ENCODE data around the gene LMO3.
"Not testable (repeated sequence)": the region's sequence is repeated elsewhere in the genome, so short reads cannot be mapped to it uniquely, and the experiment has no call there.

LMO3 gene

GRCh38 chr12:16553457-16553856 lies 52.5 kb downstream of the LMO3 start:
- H3K4me1 Mint-ChIP-seq (ENCODE audit: low read depth) = no peaks in the 10 kb centered on the region
- intact Hi-C loops (cut with micrococcal nuclease) = no loop called here
- no peak overlapping the region for H3K27ac Mint-ChIP-seq
- no peak overlapping the region for H3K4me3 Mint-ChIP-seq
- H3K27me3 Mint-ChIP-seq = peaks cover 3% of the 10 kb centered on the region
- H3K36me3 Mint-ChIP-seq (ENCODE audit: low read depth) = no peaks in the 10 kb centered on the region
- H3K9me3 Mint-ChIP-seq = no peaks in the 10 kb centered on the region

- intact Hi-C loops (cut with micrococcal nuclease) = no loop called here
- Mint-ChIP-seq H3K36me3 (ENCODE audit: low read depth) (no peaks in the 10 kb centered on the region), H3K4me3 (no peak overlapping the region), H3K9me3 (no peaks in the 10 kb centered on the region), H3K27me3 (peaks cover 3% of the 10 kb centered on the region), H3K27ac (no peak overlapping the region), H3K4me1 (ENCODE audit: low read depth) (no peaks in the 10 kb centered on the region)
These were observed 53.7 kb downstream of the LMO3 start for GRCh38 chr12:16552301-16552700.

GRCh38 chr12:16545836-16546235 lies 60.1 kb downstream of the LMO3 start:
- no peaks in the 10 kb centered on the region for H3K4me1 Mint-ChIP-seq (ENCODE audit: low read depth)
- no peaks in the 10 kb centered on the region for H3K27me3 Mint-ChIP-seq
- intact Hi-C loops (cut with micrococcal nuclease) = no loop called here
- H3K4me3 Mint-ChIP-seq = no peak overlapping the region
- no peak overlapping the region for H3K27ac Mint-ChIP-seq
- H3K36me3 Mint-ChIP-seq (ENCODE audit: low read depth) = no peaks in the 10 kb centered on the region
- no peaks in the 10 kb centered on the region for H3K9me3 Mint-ChIP-seq

GRCh38 chr12:16542586-16542985 lies 63.4 kb downstream of the LMO3 start:
- no peaks in the 10 kb centered on the region for H3K27me3 Mint-ChIP-seq
- H3K9me3 Mint-ChIP-seq = peaks cover 26% of the 10 kb centered on the region
- no peak overlapping the region for H3K4me3 Mint-ChIP-seq
- H3K27ac Mint-ChIP-seq = no peak overlapping the region
- intact Hi-C loops (cut with micrococcal nuclease) = no loop called here
- no peaks in the 10 kb centered on the region for H3K36me3 Mint-ChIP-seq (ENCODE audit: low read depth)
- no peaks in the 10 kb centered on the region for H3K4me1 Mint-ChIP-seq (ENCODE audit: low read depth)

GRCh38 chr12:16537652-16538051 lies 68.3 kb downstream of the LMO3 start:
- H3K4me3 Mint-ChIP-seq; H3K36me3 Mint-ChIP-seq (ENCODE audit: low read depth); H3K4me1 Mint-ChIP-seq (ENCODE audit: low read depth); H3K27ac Mint-ChIP-seq; intact Hi-C loops (cut with micrococcal nuclease); H3K27me3 Mint-ChIP-seq: not testable (repeated sequence)
- peaks cover 65% of the 10 kb centered on the region for H3K9me3 Mint-ChIP-seq

GRCh38 chr12:16531621-16532020 lies 74.3 kb downstream of the LMO3 start:
- H3K4me1 Mint-ChIP-seq (ENCODE audit: low read depth) = no peaks in the 10 kb centered on the region
- intact Hi-C loops (cut with micrococcal nuclease) = no loop called here
- no peaks in the 10 kb centered on the region for H3K36me3 Mint-ChIP-seq (ENCODE audit: low read depth)
- no peak overlapping the region for H3K27ac Mint-ChIP-seq
- peaks cover 30% of the 10 kb centered on the region for H3K9me3 Mint-ChIP-seq
- no peaks in the 10 kb centered on the region for H3K27me3 Mint-ChIP-seq
- H3K4me3 Mint-ChIP-seq = no peak overlapping the region

GRCh38 chr12:16530268-16530850 lies 75.6 kb downstream of the LMO3 start:
- Mint-ChIP-seq H3K9me3 (peaks cover 17% of the 10 kb centered on the region), H3K4me1 (ENCODE audit: low read depth) (no peaks in the 10 kb centered on the region), H3K4me3 (no peak overlapping the region)

GRCh38 chr12:16526693-16527092 lies 79.3 kb downstream of the LMO3 start:
- Mint-ChIP-seq H3K4me3 (no peak overlapping the region), H3K27ac (no peak overlapping the region), H3K9me3 (no peaks in the 10 kb centered on the region), H3K4me1 (ENCODE audit: low read depth) (no peaks in the 10 kb centered on the region), H3K36me3 (ENCODE audit: low read depth) (no peaks in the 10 kb centered on the region), H3K27me3 (no peaks in the 10 kb centered on the region)
- intact Hi-C loops (cut with micrococcal nuclease) = no loop called here

More at GRCh38 chr12:16530268-16530850, 75.6 kb downstream of the LMO3 start:
- Mint-ChIP-seq H3K27me3 (no peaks in the 10 kb centered on the region), H3K27ac (no peak overlapping the region), H3K36me3 (ENCODE audit: low read depth) (no peaks in the 10 kb centered on the region)
- intact Hi-C loops (cut with micrococcal nuclease) = no loop called here

GRCh38 chr12:16524378-16524777 lies 81.6 kb downstream of the LMO3 start:
- H3K36me3 Mint-ChIP-seq (ENCODE audit: low read depth) = no peaks in the 10 kb centered on the region
- H3K27me3 Mint-ChIP-seq = no peaks in the 10 kb centered on the region
- H3K9me3 Mint-ChIP-seq = peaks cover 6% of the 10 kb centered on the region
- intact Hi-C loops (cut with micrococcal nuclease) = no loop called here
- no peak overlapping the region for H3K4me3 Mint-ChIP-seq
- H3K4me1 Mint-ChIP-seq (ENCODE audit: low read depth) = no peaks in the 10 kb centered on the region
- no peak overlapping the region for H3K27ac Mint-ChIP-seq

GRCh38 chr12:16523951-16524331 lies 82.0 kb downstream of the LMO3 start:
- H3K4me3 Mint-ChIP-seq = no peak overlapping the region
- H3K4me1 Mint-ChIP-seq (ENCODE audit: low read depth) = no peaks in the 10 kb centered on the region
- intact Hi-C loops (cut with micrococcal nuclease) = no loop called here
- no peaks in the 10 kb centered on the region for H3K36me3 Mint-ChIP-seq (ENCODE audit: low read depth)
- H3K9me3 Mint-ChIP-seq = peaks cover 8% of the 10 kb centered on the region
- no peak overlapping the region for H3K27ac Mint-ChIP-seq
- H3K27me3 Mint-ChIP-seq = no peaks in the 10 kb centered on the region

- no peak overlapping the region for H3K27ac Mint-ChIP-seq
- no peak overlapping the region for H3K4me3 Mint-ChIP-seq
- H3K9me3 Mint-ChIP-seq = peaks cover 8% of the 10 kb centered on the region
- intact Hi-C loops (cut with micrococcal nuclease) = no loop called here
- H3K4me1 Mint-ChIP-seq (ENCODE audit: low read depth) = no peaks in the 10 kb centered on the region
- no peaks in the 10 kb centered on the region for H3K36me3 Mint-ChIP-seq (ENCODE audit: low read depth)
- no peaks in the 10 kb centered on the region for H3K27me3 Mint-ChIP-seq
These were observed 82.5 kb downstream of the LMO3 start for GRCh38 chr12:16523284-16523950.

- H3K4me1 Mint-ChIP-seq (ENCODE audit: low read depth) = no peaks in the 10 kb centered on the region
- H3K27ac Mint-ChIP-seq = no peak overlapping the region
- peaks cover 8% of the 10 kb centered on the region for H3K9me3 Mint-ChIP-seq
- no peaks in the 10 kb centered on the region for H3K27me3 Mint-ChIP-seq
- no peak overlapping the region for H3K4me3 Mint-ChIP-seq
- intact Hi-C loops (cut with micrococcal nuclease) = no loop called here
- H3K36me3 Mint-ChIP-seq (ENCODE audit: low read depth) = no peaks in the 10 kb centered on the region
These were observed 85.6 kb downstream of the LMO3 start for GRCh38 chr12:16520328-16520727.

GRCh38 chr12:16515666-16516065 lies 90.3 kb downstream of the LMO3 start:
- H3K27me3 Mint-ChIP-seq = no peaks in the 10 kb centered on the region
- no peak overlapping the region for H3K27ac Mint-ChIP-seq
- no peaks in the 10 kb centered on the region for H3K36me3 Mint-ChIP-seq (ENCODE audit: low read depth)
- peaks cover 18% of the 10 kb centered on the region for H3K9me3 Mint-ChIP-seq
- no peak overlapping the region for H3K4me3 Mint-ChIP-seq
- intact Hi-C loops (cut with micrococcal nuclease) = no loop called here
- no peaks in the 10 kb centered on the region for H3K4me1 Mint-ChIP-seq (ENCODE audit: low read depth)

- Mint-ChIP-seq H3K36me3 (ENCODE audit: low read depth) (no peaks in the 10 kb centered on the region), H3K4me3 (no peak overlapping the region), H3K4me1 (ENCODE audit: low read depth) (no peaks in the 10 kb centered on the region), H3K9me3 (peaks cover 10% of the 10 kb centered on the region), H3K27ac (no peak overlapping the region), H3K27me3 (no peaks in the 10 kb centered on the region)
- intact Hi-C loops (cut with micrococcal nuclease) = no loop called here
These were observed 92.7 kb downstream of the LMO3 start for GRCh38 chr12:16513231-16513630.

- intact Hi-C loops (cut with micrococcal nuclease) = no loop called here
- no peaks in the 10 kb centered on the region for H3K36me3 Mint-ChIP-seq (ENCODE audit: low read depth)
- no peaks in the 10 kb centered on the region for H3K4me1 Mint-ChIP-seq (ENCODE audit: low read depth)
- H3K27ac Mint-ChIP-seq = no peak overlapping the region
- H3K4me3 Mint-ChIP-seq = no peak overlapping the region
- H3K27me3 Mint-ChIP-seq = no peaks in the 10 kb centered on the region
- peaks cover 10% of the 10 kb centered on the region for H3K9me3 Mint-ChIP-seq
These were observed 96.6 kb downstream of the LMO3 start for GRCh38 chr12:16509411-16509810.

All from dendritic cell treated with granulocyte-macrophage colony-stimulating factor and Interleukin-4, amounts not matched to agents 40 ng/mL and 50 ng/mL, for 4 days (primary cell).